EL (cell line): ENCODE results near the gene SF3A2.

Experiments used
- DNase-seq: peaks from one replicate; pipeline ENCODE4 v3.0.0-alpha.2; 2016

SF3A2 gene

GRCh38 chr19:2227415-2228156 lies 9.0 kb upstream of the SF3A2 start:
- no peak for DNase-seq

GRCh38 chr19:2228157-2229030 lies 8.2 kb upstream of the SF3A2 start:
- no peak for DNase-seq

- DNase-seq: no peak
Observed at GRCh38 chr19:2229103-2230032, 7.3 kb upstream of the SF3A2 start.

GRCh38 chr19:2230033-2230531 lies 6.5 kb upstream of the SF3A2 start:
- no peak for DNase-seq

- no peak for DNase-seq
Observed at GRCh38 chr19:2230807-2231533, 5.7 kb upstream of the SF3A2 start.

- DNase-seq: no peak
Observed at GRCh38 chr19:2231621-2232221, 4.9 kb upstream of the SF3A2 start.

- DNase-seq: no peak
Observed at GRCh38 chr19:2232286-2233151, 4.1 kb upstream of the SF3A2 start.

GRCh38 chr19:2233601-2234280 lies 2.9 kb upstream of the SF3A2 start:
- no peak for DNase-seq

- no peak for DNase-seq
Observed at GRCh38 chr19:2234996-2235380, 1.6 kb upstream of the SF3A2 start.

GRCh38 chr19:2235381-2236063 lies 1.1 kb upstream of the SF3A2 start:
- DNase-seq: peak; percentile 25

- no peak for DNase-seq
Observed at GRCh38 chr19:2236064-2236313, 635 bp upstream of the SF3A2 start.

GRCh38 chr19:2237051-2237868 lies 636 bp downstream of the SF3A2 start:
- DNase-seq: no peak

GRCh38 chr19:2237869-2238153 lies 1.2 kb downstream of the SF3A2 start:
- no peak for DNase-seq

GRCh38 chr19:2239173-2239572 lies 2.5 kb downstream of the SF3A2 start:
- DNase-seq: no peak

- DNase-seq: peak; percentile 45
Observed at GRCh38 chr19:2239771-2240770, 3.4 kb downstream of the SF3A2 start.

- DNase-seq: no peak
Observed at GRCh38 chr19:2240881-2241760, 4.5 kb downstream of the SF3A2 start.

GRCh38 chr19:2242092-2242537 lies 5.5 kb downstream of the SF3A2 start:
- DNase-seq: no peak
